HepG2 (cell line): ENCODE measurements around the gene RPS28. TPM values are rescaled to one million over a fixed set of nuclear protein-coding genes. Genes with fewer than 3 reads are reported as not detected.
A peak's percentile ranks its signal among the peaks of the same experiment; 100 is the strongest.

Experiments
- ATAC-seq: fragments of 200-7000 bp; cut with Tn5 transposase; 3 replicates; pipeline ENCODE4 v1.9.1; 2020; ENCODE audit warnings: mild to moderate bottlenecking, moderate library complexity
- BruUV-seq: library from RNA; stranded (reverse); fragments of 400-500 nt; replicated peaks from 2 replicates; lab custom pipeline; 2021; lab: Mats Ljungman, UMichigan
- CTCF ChIA-PET: fragments of 300-600 bp; formaldehyde crosslinking; extraction: SDS; loops from one replicate; lab custom pipeline; 2021; ENCODE audit warnings: low total read pairs, inconsistent platforms, low intra/inter-chr PET ratio; lab: Yijun Ruan, JAX
- POLR2A ChIA-PET: fragments of 350-600 bp; sonication (Branson Sonifier 250); formaldehyde crosslinking; loops from one replicate; lab custom pipeline; 2020; ENCODE audit warnings: antibody characterized with exemption, inconsistent platforms; lab: Yijun Ruan, JAX
- DNase-seq: peaks from one replicate; pipeline ENCODE4 v3.0.0-alpha.2; 2015; ENCODE audit warnings: low spot score
- FAIRE-seq: peaks from 3 replicates; lab custom pipeline; 2011; peaks lifted over from hg19 to GRCh38; lab: Jason Lieb, UNC
- H2AFZ ChIP-seq: one replicate; pipeline ENCODE4 v1.6.1; 2011; ENCODE audit warnings: low read length, inconsistent platforms
- H3K27ac ChIP-seq: fragments of 300-600 bp; 3 replicates; pipeline ENCODE4 v1.8.0; 2011; ENCODE audit warnings: mixed run types, mild to moderate bottlenecking, mixed read lengths, low read length, inconsistent platforms; ENCODE audit not compliant: insufficient read depth; ENCODE audit errors: extremely low read length
- H3K27me3 ChIP-seq, 2 experiments: fragments of 200-600 bp in 1 of 2; 2 replicates in 1 of 2; 3 replicates in 1 of 2; pipeline versions ENCODE4 v1.6.0 to v1.8.0; 2011; ENCODE audit warnings: low read length in 2 of 2, mild to moderate bottlenecking in 2 of 2, moderate library complexity in 2 of 2, inconsistent platforms in 1 of 2; ENCODE audit not compliant: insufficient read depth in 2 of 2, control insufficient read depth in 1 of 2
- H3K36me3 ChIP-seq, 2 experiments: fragments of 200-600 bp in 1 of 2; replicated peaks in 1 of 2; 2 replicates in 1 of 2; 3 replicates in 1 of 2; pipeline versions ENCODE4 v1.5.1 to v1.8.0; 2011; ENCODE audit warnings: low read length in 2 of 2, inconsistent platforms in 1 of 2; ENCODE audit not compliant: insufficient read depth in 2 of 2, control insufficient read depth in 1 of 2
- H3K4me1 ChIP-seq: 2 replicates; pipeline ENCODE4 v1.5.1; 2012; ENCODE audit warnings: low read length, inconsistent platforms; ENCODE audit not compliant: insufficient read depth
- H3K4me2 ChIP-seq: 2 replicates; pipeline ENCODE4 v1.6.0; 2011; ENCODE audit warnings: low read depth, low read length, inconsistent platforms
- H3K4me3 ChIP-seq, 3 experiments: fragments of 200-600 bp in 1 of 3; sonication (generic), shearing (Covaris generic) in 1 of 3; replicated peaks in 1 of 3; 2 replicates each; pipeline ENCODE4 v1.5.1; 2011 to 2016; ENCODE audit warnings: low read length in 3 of 3, inconsistent platforms in 2 of 3, low read depth in 2 of 3, mild to moderate bottlenecking in 2 of 3, control low read depth in 1 of 3, mixed read lengths in 1 of 3; ENCODE audit not compliant: insufficient read depth in 1 of 3
- H3K79me2 ChIP-seq: one replicate; pipeline ENCODE4 v1.6.1; 2011; ENCODE audit warnings: low read length, inconsistent platforms; ENCODE audit not compliant: insufficient read depth
- H3K9ac ChIP-seq: 2 replicates; pipeline ENCODE4 v1.6.0; 2011; ENCODE audit warnings: mild to moderate bottlenecking, low read depth, low read length, inconsistent platforms; ENCODE audit not compliant: insufficient read depth
- H3K9me3 ChIP-seq: 2 replicates; pipeline ENCODE4 v1.5.1; 2012; ENCODE audit warnings: mild to moderate bottlenecking, low read length
- H4K20me1 ChIP-seq: 2 replicates; pipeline ENCODE4 v1.6.0; 2011; ENCODE audit warnings: inconsistent platforms, mild to moderate bottlenecking, low read length, moderate library complexity; ENCODE audit not compliant: insufficient read depth
- CREB1 ChIP-seq, 2 experiments: fragments of 450-650 bp in 1 of 2; IDR thresholded peaks; 2 replicates each; pipeline ENCODE4 v1.6.1; 2016 to 2017; ENCODE audit warnings: control low read depth in 1 of 2, mild to moderate bottlenecking in 1 of 2, missing compliant biosample characterization in 1 of 2, missing genetic modification characterization in 1 of 2
- CREM ChIP-seq, 2 experiments: sonication (generic) in 1 of 2; formaldehyde crosslinking in 1 of 2; IDR thresholded peaks; 2 replicates each; pipeline versions ENCODE4 v1.4.0 to v1.6.1; 2016 to 2020; ENCODE audit warnings: antibody characterized with exemption in 1 of 2, mild to moderate bottlenecking in 1 of 2, missing genetic modification reagents in 1 of 2
- HNF4G ChIP-seq, 2 experiments: sonication (generic) in 1 of 2; formaldehyde crosslinking in 1 of 2; IDR thresholded peaks; 2 replicates each; pipeline versions ENCODE4 v1.4.0 to v1.6.1; 2011 to 2020; ENCODE audit warnings: borderline replicate concordance in 2 of 2, low read depth in 2 of 2, mild to moderate bottlenecking in 2 of 2, low read length in 1 of 2, missing genetic modification reagents in 1 of 2, moderate library complexity in 1 of 2
- HOXA3 ChIP-seq: sonication (generic); formaldehyde crosslinking; IDR thresholded peaks from 2 replicates; pipeline ENCODE4 v1.5.0; 2020; ENCODE audit warnings: missing genetic modification reagents
- SIX1 ChIP-seq: sonication (generic); formaldehyde crosslinking; IDR thresholded peaks from 2 replicates; pipeline ENCODE4 v1.4.0; 2020; ENCODE audit warnings: missing genetic modification reagents, borderline replicate concordance
- SP140L ChIP-seq: sonication (generic); formaldehyde crosslinking; IDR thresholded peaks from 2 replicates; pipeline ENCODE4 v1.4.0; 2020; ENCODE audit warnings: missing genetic modification reagents, borderline replicate concordance
- ZNF460 ChIP-seq: sonication (generic); formaldehyde crosslinking; IDR thresholded peaks from 2 replicates; pipeline ENCODE4 v1.5.1; 2020; ENCODE audit warnings: missing genetic modification reagents, mild to moderate bottlenecking, borderline replicate concordance
- WGBS: methylation state at CpG from one replicate; pipeline ENCODE4 v1.1.6; 2017; ENCODE audit warnings: low lambda C conversion rate; 5-methylcytosine and 5-hydroxymethylcytosine counted together
- in situ Hi-C: cut with HindIII; loops from 2 replicates; pipeline ENCODE4 v1.10.0; 2017; ENCODE audit warnings: low pct_unique_long_range_greater_than_20kb; ENCODE audit not compliant: extremely low pct_ligation_motif_present
- intact Hi-C: fragments of 100-400 bp; cut with micrococcal nuclease; formaldehyde crosslinking; loops from one replicate; pipeline ENCODE4 v1.10.0; 2022; ENCODE audit not compliant: unreplicated experiment
- polyA plus RNA-seq, 8 experiments: library from polyadenylated mRNA; depleted of rRNA in 3 of 8; stranded (reverse) in 7 of 8; unstranded in 1 of 8; fragments of >200 nt; fragmentation: Illumina TruSeq in 4 of 8; extraction: Trizol in 4 of 8; gene quantifications; 2 replicates each; pipeline versions ENCODE4 v1.2.1 to v1.2.3, GENCODE V29; 2011 to 2016; ENCODE audit warnings: low read depth in 4 of 8, missing spikeins in 1 of 8, mixed read lengths in 1 of 8; ENCODE audit not compliant: insufficient read depth in 1 of 8
- total RNA-seq, 5 experiments: library from RNA; depleted of rRNA; stranded (reverse); fragments of >200 nt; fragmentation: Illumina TruSeq; extraction: Trizol; gene quantifications; 2 replicates each; pipeline ENCODE4 v1.2.3, GENCODE V29; 2016; ENCODE audit warnings: low read depth in 1 of 5
- TF ChIP-seq, protein P1 (sequence below): sonication (generic); formaldehyde crosslinking; IDR thresholded peaks from 2 replicates; pipeline ENCODE4 v1.5.0; 2020; ENCODE audit warnings: missing genetic modification reagents
- TF ChIP-seq, protein P2 (sequence below): conservative IDR thresholded peaks from 2 replicates; pipeline ENCODE4 v1.6.1; 2018; ENCODE audit warnings: missing genetic modification reagents
- TF ChIP-seq, protein P3 (sequence below): sonication (generic); formaldehyde crosslinking; IDR thresholded peaks from 2 replicates; pipeline ENCODE4 v1.4.0; 2020; ENCODE audit warnings: mild to moderate bottlenecking, missing genetic modification reagents

RPS28 gene
- total and polyA plus RNA-seq, 2 of the 13 experiments (the other 11 are each of a cell fraction or from before 2014, with no cell fraction given) = 281 to 545 TPM

DNA sequence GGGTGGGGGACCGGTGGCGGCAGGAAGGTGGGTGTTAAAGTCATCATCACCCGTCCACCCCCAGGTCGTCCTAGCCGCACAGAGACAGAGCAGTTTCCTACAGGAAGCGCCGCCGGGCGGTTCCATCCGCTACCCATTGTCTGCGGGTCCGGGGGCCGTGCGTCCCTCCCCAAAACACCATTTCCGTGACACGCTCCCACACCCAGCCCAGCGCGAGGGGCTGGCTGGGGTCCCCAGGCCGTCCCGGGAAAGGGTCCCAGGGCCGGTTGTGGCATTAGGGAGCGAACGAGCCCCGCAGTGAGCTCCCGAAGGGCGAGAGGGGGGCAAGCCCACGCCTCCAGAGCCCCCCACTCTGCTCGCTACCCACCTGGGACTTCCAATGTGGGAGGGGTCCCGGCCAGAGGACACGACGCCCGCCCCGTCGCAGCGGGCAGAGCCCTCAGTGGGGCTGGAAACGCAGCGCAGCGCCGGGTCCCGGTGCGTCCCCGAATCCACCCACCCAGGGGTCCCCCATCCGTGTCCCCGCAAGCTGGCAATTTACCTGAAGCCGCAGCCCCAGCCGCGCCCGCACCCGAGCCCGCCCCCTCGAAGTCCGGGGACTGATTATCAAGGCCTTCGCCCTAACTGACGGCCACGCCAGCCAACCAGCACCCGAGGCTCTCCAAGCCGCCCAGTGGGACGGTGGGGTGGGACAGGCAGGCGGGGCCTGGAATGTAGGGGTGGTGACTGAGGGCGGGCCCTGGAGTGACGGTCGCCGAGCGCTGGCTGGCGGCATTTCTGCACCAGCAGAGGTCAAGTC lies 21.6 kb downstream of the RPS28 start, which contains the start of gene KANK3 (continued):
- TF ChIP-seq, protein P1, sequence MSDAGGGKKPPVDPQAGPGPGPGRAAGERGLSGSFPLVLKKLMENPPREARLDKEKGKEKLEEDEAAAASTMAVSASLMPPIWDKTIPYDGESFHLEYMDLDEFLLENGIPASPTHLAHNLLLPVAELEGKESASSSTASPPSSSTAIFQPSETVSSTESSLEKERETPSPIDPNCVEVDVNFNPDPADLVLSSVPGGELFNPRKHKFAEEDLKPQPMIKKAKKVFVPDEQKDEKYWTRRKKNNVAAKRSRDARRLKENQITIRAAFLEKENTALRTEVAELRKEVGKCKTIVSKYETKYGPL (CRISPR knock-in tag) = no peak
- TF ChIP-seq HOXA3 (CRISPR knock-in tag) (peak; percentile 37; the same call in 1 of the 2 replicates), SIX1 (CRISPR knock-in tag) (no peak)
- TF ChIP-seq, protein P2, sequence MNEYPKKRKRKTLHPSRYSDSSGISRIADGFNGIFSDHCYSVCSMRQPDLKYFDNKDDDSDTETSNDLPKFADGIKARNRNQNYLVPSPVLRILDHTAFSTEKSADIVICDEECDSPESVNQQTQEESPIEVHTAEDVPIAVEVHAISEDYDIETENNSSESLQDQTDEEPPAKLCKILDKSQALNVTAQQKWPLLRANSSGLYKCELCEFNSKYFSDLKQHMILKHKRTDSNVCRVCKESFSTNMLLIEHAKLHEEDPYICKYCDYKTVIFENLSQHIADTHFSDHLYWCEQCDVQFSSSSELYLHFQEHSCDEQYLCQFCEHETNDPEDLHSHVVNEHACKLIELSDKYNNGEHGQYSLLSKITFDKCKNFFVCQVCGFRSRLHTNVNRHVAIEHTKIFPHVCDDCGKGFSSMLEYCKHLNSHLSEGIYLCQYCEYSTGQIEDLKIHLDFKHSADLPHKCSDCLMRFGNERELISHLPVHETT (CRISPR knock-in tag) = no peak

DNA sequence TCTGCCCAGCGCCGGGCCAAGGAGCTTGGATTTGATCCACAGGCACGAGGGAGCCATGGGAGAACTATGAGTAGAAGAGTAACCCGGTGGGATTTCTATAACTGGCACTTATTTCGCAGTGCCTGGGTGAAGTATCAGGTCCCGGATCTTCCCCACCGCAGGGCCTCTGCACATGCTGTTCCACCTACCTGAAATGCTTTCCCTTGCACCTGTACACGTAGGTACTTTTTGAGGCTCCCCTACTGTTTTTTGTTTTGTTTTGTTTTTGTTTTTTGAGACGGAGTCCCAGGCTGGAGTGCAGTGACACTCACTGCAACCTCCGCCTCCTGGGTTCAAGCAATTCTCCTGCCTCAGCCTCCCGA lies 22.2 kb downstream of the RPS28 start:
- in situ Hi-C loops (no loop called here), intact Hi-C loops (no loop called here)
- no peaks in the 10 kb centered on the region for H3K9me3 ChIP-seq
- WGBS = 32% methylated on average over 6 of the region's 11 CpGs
- H2AFZ ChIP-seq = no peak overlapping the region
- BruUV-seq = no TSS peak
- H3K27ac ChIP-seq = no peak overlapping the region
- H3K4me1 ChIP-seq = peaks cover 55% of the 10 kb centered on the region
- H3K27me3 ChIP-seq = peaks cover 0 to 11% of the 10 kb centered on the region in 2 experiments; a peak in 3 of 5 replicates
- no peak overlapping the region for H3K9ac ChIP-seq
- ATAC-seq (no peak), DNase-seq (no peak), FAIRE-seq (no peak)
- POLR2A ChIA-PET = no interaction called here
- H4K20me1 ChIP-seq = no peaks in the 10 kb centered on the region
- H3K4me2 ChIP-seq = peak overlapping the region; percentile 86
- H3K79me2 ChIP-seq = no peaks in the 10 kb centered on the region
- CTCF ChIA-PET = no interaction called here
- H3K4me3 ChIP-seq = peak overlapping the region in 2 of 3 experiments; percentile 51 to 75; a peak in 2 of 6 replicates
- H3K36me3 ChIP-seq = no peaks in the 10 kb centered on the region
- TF ChIP-seq CREM (IDR thresholded peaks at IDR 0.05) (no peak), CREM (CRISPR knock-in tag; IDR thresholded peaks at IDR 0.05) (no peak), CREB1 (IDR thresholded peaks at IDR 0.05) (no peak), CREB1 (CRISPR knock-in tag; IDR thresholded peaks at IDR 0.05) (no peak), ZNF460 (CRISPR knock-in tag) (no peak), SP140L (CRISPR knock-in tag) (no peak), HNF4G (IDR thresholded peaks at IDR 0.05; ENCODE audit: borderline replicate concordance, low read depth, low read length) (0 out of 2 replicates have a peak, but pooled peaks have one; percentile 2), HNF4G (CRISPR knock-in tag; IDR thresholded peaks at IDR 0.05; ENCODE audit: borderline replicate concordance, low read depth) (no peak)
- TF ChIP-seq, protein P3, sequence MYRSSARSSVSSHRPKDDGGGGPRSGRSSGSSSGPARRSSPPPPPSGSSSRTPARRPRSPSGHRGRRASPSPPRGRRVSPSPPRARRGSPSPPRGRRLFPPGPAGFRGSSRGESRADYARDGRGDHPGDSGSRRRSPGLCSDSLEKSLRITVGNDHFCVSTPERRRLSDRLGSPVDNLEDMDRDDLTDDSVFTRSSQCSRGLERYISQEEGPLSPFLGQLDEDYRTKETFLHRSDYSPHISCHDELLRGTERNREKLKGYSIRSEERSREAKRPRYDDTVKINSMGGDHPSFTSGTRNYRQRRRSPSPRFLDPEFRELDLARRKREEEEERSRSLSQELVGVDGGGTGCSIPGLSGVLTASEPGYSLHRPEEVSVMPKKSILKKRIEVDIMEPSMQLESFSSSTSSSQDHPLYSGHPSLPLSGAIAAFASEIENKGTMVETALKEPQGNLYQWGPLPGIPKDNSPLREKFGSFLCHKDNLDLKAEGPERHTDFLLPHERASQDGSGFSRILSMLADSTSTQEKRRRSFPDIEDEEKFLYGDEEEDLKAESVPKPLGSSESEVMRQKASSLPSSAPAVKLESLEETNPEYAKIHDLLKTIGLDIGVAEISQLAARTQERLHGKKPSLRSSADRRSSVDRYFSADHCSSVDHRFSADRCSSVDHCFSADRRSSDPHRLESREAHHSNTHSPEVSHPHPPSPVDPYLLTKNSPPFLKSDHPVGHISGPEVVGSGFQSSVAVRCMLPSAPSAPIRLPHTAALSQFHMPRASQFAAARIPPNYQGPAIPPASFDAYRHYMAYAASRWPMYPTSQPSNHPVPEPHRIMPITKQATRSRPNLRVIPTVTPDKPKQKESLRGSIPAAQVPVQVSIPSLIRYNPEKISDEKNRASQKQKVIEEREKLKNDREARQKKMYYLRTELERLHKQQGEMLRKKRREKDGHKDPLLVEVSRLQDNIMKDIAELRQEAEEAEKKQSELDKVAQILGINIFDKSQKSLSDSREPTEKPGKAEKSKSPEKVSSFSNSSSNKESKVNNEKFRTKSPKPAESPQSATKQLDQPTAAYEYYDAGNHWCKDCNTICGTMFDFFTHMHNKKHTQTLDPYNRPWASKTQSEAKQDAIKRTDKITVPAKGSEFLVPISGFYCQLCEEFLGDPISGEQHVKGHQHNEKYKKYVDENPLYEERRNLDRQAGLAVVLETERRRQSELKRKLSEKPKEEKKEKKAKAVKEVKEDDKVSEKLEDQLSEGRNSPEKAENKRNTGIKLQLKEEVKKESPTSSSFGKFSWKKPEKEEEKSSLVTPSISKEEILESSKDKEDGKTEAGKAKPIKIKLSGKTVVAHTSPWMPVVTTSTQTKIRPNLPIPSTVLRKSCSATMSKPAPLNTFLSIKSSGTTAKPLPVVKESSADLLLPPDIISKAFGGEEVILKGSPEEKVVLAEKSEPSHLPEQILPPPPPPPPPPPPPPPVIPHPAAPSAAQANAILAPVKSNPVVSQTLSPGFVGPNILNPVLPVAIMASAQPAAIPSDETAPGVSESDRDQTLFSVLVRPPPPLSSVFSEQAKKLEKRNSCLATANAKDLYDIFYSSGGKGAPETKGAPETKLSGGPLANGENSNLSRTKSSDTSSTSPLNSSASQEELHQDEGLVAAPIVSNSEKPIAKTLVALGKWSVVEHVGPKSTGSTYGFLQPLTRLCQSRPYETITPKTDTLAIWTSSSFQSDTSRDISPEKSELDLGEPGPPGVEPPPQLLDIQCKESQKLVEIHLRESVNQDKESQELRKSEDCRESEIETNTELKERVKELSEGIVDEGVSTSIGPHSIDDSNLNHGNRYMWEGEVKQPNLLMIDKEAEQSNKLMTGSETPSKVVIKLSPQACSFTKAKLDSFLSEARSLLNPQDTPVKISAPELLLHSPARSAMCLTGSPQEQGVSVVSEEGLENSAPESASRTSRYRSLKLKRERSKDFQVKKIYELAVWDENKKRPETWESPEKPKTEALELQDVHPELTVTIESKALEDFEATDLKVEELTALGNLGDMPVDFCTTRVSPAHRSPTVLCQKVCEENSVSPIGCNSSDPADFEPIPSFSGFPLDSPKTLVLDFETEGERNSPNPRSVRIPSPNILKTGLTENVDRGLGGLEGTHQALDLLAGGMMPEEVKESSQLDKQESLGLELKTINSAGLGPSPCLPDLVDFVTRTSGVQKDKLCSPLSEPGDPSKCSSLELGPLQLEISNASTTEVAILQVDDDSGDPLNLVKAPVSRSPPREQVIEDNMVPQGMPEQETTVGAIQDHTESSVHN (CRISPR knock-in tag) = no peak
